GM20000 (cell line): ENCODE measurements around the gene TMPRSS11D.

Source experiments
- DNase-seq: peaks from one replicate; pipeline ENCODE4 v3.0.0; 2012; ENCODE audit warnings: low spot score
- TF ChIP-seq, protein P1 (sequence below): IDR thresholded peaks from 2 replicates; pipeline ENCODE4 v1.5.1; 2012; ENCODE audit warnings: mild to moderate bottlenecking, control low read depth; ENCODE audit errors: extremely low read depth, missing control alignments

TMPRSS11D gene

DNA sequence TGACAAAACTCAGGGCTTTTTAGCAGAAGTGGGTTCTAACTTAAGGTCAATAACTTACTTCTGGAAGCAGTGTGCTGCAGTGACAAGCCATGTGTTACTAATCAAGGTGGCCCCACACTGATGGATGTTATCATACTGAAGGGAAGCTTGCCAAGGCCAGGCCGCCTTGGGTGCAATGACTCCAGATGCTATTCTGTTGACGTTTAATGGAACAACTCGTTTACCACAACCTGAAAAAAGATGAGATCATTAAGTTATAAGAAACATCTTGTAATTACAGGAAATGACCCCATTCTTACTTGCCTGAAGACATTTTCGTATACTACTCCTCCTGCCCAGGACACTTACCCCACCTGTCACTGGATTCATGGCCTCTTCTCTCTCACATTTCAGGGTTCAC is 38.9 kb upstream of the TMPRSS11D start:
- DNase-seq: no peak
- TF ChIP-seq, protein P1, sequence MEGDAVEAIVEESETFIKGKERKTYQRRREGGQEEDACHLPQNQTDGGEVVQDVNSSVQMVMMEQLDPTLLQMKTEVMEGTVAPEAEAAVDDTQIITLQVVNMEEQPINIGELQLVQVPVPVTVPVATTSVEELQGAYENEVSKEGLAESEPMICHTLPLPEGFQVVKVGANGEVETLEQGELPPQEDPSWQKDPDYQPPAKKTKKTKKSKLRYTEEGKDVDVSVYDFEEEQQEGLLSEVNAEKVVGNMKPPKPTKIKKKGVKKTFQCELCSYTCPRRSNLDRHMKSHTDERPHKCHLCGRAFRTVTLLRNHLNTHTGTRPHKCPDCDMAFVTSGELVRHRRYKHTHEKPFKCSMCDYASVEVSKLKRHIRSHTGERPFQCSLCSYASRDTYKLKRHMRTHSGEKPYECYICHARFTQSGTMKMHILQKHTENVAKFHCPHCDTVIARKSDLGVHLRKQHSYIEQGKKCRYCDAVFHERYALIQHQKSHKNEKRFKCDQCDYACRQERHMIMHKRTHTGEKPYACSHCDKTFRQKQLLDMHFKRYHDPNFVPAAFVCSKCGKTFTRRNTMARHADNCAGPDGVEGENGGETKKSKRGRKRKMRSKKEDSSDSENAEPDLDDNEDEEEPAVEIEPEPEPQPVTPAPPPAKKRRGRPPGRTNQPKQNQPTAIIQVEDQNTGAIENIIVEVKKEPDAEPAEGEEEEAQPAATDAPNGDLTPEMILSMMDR: no peak

DNA sequence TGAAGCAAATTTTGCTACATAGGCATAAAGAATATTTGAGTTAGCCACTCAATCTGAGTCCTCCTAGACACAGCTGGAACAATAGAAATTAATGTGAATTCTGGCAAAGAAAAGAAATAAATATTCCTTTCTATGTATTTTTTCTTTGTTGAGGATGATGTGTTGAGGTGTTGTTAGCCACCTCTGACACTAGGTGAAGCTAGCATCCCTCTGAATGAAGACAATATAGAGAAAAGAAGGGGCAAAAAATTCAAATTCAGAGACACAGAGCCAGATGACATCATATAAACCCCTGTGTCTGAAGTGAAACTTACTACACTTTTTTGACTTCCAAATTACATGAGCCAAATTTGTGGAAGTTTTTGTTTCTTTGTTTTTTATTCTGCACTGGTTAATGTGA is 34.6 kb upstream of the TMPRSS11D start:
- DNase-seq: no peak
- TF ChIP-seq, protein P1: no peak

DNA sequence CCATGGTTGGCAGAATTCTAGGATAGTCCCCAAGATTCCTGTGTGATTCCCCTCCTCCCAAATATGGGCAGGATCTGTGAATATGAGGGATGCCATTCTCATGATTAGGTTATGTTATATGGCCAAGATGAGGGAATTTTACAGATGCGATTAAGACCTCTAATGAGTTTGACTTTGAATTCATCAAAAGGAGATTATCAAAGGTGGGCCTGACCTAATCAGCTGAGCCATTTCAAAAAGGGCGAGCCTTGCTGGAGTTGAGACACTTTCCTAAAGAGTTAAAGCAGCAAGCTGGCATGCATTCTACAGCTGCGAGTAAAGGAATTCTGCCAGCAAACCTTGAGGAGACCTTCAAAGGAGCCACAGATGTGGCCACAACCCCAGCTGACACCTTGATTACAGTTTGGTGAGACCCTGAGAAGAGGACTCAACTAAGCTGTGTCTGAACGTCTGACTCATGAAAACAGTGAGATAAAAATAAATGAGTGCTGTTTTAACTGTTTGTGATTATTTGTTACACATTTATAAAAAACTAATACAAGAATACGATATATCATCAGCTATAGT is 31.7 kb upstream of the TMPRSS11D start:
- TF ChIP-seq, protein P1: no peak
- DNase-seq: no peak

DNA sequence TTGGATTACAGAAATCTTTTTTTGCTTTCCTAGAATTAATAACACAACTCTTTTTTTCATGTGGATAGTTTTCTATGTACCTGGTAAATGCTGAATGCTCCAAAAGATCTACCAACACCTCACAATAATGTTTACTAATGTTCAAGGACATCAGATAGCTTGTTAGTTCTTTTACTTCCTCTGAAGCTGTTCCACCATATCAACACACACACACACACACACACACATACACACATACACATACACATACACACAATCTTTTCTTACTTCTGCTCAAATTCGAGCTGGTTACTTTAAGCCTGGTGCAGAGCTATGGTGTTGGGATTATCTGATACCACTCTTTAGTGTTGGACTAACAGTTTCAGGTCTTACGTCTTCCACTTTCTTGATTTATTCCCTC is 28.3 kb upstream of the TMPRSS11D start:
- TF ChIP-seq, protein P1: no peak
- DNase-seq: no peak

DNA sequence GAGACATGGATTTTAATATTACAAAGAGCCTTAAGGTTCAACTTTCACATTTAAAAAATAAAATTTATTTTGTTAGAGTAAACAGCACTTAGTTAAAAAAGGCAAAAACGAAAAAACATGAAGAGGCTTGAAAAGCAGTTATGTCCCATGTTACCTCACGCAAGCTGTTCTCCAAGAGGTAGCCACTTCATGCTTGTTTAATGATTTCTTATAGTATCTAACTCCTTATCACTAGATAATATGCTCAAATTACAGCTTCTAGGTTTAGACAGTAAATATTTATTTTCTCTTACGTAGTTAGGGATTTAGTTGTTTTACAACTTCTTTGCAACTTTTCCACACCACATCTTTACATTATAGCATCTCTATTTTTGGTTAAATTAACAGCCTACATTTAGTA is 27.8 kb upstream of the TMPRSS11D start:
- no peak for DNase-seq
- TF ChIP-seq, protein P1: no peak

DNA sequence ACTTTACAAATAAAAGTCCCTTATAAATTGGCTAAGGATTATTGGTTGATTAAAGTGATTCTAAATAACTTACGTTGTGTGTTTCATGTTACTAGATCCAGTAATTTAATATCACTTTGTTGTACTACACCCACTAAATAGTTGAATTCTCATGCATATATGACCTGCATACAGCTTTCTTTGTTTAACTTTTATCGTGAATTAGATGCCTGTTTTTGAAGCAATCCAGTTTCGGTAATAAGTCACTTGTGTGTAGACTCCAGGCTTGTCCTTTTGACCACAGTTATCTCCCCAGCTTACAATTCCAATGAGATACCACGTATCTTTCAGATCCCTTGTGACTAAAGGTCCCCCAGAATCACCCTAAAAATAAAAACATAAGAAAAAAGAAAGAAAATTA is 27.3 kb upstream of the TMPRSS11D start:
- TF ChIP-seq, protein P1: no peak
- no peak for DNase-seq

DNA sequence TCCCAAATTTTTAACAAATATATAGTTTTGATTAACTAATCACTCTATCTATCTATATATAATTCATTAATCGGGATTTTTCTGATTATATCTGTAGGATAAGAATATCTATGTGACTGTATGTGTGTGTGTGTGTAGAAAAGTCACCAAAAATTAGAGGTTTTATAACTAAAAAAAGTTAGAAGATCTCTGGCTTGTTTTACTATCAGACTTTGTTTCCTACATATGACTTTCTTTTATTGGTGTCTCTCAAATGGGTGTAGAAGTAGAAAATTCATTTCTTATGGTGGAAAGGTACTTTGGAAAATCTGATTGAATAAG is 26.7 kb upstream of the TMPRSS11D start:
- no peak for DNase-seq
- TF ChIP-seq, protein P1: no peak
